ENCODE data around the gene AGA.

AGA gene

DNA sequence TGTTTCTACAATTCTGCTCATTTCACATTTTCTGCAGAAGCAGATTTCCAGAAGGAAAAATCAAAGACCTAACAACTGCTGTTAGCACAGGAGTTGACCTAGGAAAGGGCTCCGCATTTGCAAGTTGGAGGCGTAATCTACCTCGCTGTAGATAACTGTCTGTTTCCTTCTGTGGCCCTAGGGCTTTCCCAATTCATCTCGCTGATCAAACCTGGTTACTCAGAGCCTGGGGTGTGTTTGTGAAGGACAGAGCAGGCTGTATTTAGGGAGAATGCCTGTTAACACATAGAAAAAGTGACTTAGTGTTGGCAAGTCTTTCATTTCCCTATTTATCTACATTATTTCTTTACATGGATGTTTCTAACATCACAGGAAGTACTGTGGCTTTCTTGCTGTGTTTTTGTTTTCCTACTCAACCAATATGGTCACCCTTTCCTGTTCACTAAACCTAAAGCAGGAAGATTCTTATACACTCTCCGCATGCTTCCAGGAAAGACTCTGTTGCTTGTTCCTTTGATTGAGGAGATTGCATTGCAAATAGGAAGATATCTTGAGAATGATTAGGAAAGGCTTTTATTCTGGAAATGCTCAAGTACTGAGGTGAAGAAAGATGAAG is 40.5 kb downstream of the AGA start:
- Histone ChIP-seq H3K4me3 (no peak overlapping the region), H3K36me3 (no peaks in the 10 kb centered on the region), H3K27me3 (no peaks in the 10 kb centered on the region), H3K9me3 (no peaks in the 10 kb centered on the region), H3K27ac (no peak overlapping the region), H3K4me1 (no peaks in the 10 kb centered on the region)
- TF ChIP-seq, protein P1, sequence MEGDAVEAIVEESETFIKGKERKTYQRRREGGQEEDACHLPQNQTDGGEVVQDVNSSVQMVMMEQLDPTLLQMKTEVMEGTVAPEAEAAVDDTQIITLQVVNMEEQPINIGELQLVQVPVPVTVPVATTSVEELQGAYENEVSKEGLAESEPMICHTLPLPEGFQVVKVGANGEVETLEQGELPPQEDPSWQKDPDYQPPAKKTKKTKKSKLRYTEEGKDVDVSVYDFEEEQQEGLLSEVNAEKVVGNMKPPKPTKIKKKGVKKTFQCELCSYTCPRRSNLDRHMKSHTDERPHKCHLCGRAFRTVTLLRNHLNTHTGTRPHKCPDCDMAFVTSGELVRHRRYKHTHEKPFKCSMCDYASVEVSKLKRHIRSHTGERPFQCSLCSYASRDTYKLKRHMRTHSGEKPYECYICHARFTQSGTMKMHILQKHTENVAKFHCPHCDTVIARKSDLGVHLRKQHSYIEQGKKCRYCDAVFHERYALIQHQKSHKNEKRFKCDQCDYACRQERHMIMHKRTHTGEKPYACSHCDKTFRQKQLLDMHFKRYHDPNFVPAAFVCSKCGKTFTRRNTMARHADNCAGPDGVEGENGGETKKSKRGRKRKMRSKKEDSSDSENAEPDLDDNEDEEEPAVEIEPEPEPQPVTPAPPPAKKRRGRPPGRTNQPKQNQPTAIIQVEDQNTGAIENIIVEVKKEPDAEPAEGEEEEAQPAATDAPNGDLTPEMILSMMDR (IDR thresholded peaks at IDR 0.05), result no peak
- DNase-seq, result no peak
- intact Hi-C loops (cut with DNase I; ENCODE audit: low total_unique reads), result no loop called here

DNA sequence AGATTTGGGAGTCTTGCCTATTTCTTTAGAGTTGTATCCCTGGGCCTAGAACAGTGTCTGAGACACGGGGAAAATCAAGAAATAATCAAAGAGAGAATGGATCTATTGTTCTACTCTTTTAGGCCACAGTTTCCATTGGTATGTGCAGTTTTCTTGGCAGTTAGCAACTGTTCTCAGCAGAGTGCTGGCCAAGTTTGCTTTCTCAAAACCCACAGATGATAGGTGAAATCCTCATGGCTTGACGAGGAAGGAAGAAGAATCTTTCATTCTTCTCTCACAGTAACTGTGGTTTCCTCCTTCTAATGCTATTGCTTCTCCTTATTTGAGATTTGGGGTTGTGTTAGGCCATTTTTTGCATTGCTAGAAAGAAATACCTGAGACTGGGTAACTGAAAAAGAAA is 42.2 kb downstream of the AGA start:
- TF ChIP-seq, protein P1 (IDR thresholded peaks at IDR 0.05), result no peak
- DNase-seq, result no peak
- intact Hi-C loops (cut with DNase I; ENCODE audit: low total_unique reads), result no loop called here
- no peaks in the 10 kb centered on the region for H3K27me3 ChIP-seq
- no peak overlapping the region for H3K4me3 ChIP-seq
- no peaks in the 10 kb centered on the region for H3K36me3 ChIP-seq
- no peak overlapping the region for H3K27ac ChIP-seq
- no peaks in the 10 kb centered on the region for H3K9me3 ChIP-seq
- no peaks in the 10 kb centered on the region for H3K4me1 ChIP-seq

DNA sequence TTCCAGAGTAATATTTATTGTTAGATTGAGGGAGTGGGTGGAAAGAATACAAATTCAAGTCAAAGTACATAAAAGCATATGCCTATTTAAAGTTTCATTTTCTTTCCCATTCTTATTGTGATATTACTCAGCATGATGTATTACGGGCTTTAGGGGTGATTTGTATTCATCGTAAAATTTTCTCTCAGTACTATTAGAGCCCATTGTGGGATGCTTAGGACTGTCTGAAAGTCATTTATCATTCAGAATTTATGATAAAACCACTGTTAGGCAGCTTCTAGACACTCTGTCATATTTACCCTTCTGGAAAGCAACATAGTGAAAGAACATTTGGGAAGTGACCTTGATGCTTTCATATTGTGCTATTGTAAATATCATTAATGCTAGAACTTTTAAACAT is 45.9 kb downstream of the AGA start:
- no peak overlapping the region for H3K4me3 ChIP-seq
- H3K27me3 ChIP-seq, result no peaks in the 10 kb centered on the region
- intact Hi-C loops (cut with DNase I; ENCODE audit: low total_unique reads), result no loop called here
- DNase-seq, result no peak
- TF ChIP-seq, protein P1 (IDR thresholded peaks at IDR 0.05), result no peak
- H3K27ac ChIP-seq, result no peak overlapping the region
- H3K36me3 ChIP-seq, result no peaks in the 10 kb centered on the region
- no peaks in the 10 kb centered on the region for H3K4me1 ChIP-seq
- H3K9me3 ChIP-seq, result no peaks in the 10 kb centered on the region

DNA sequence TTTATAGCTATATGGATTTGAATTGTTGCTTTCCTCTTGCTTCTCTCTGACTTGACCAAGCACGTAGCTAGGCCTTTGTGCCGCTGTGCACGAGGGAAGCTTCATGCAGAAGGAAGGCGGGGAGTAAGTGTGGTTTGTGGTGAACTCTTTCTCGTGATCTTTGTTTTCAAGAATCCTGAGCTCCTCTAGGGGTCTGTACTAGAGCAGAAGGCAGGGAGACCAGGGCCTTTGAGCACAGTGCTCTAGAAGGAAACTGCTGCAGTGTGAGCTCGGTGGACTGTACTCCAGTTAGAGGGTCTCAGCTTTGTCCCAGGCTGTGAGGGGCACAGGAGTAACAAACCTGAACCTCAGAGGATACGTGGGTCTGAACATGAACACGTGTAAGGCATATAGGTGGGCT is 49.0 kb downstream of the AGA start:
- Histone ChIP-seq H3K4me3 (no peak overlapping the region), H3K36me3 (no peaks in the 10 kb centered on the region), H3K27me3 (no peaks in the 10 kb centered on the region), H3K27ac (no peak overlapping the region), H3K4me1 (no peaks in the 10 kb centered on the region), H3K9me3 (no peaks in the 10 kb centered on the region)
- no peak for DNase-seq
- intact Hi-C loops (cut with DNase I; ENCODE audit: low total_unique reads), result no loop called here
- TF ChIP-seq, protein P1 (IDR thresholded peaks at IDR 0.05), result no peak

DNA sequence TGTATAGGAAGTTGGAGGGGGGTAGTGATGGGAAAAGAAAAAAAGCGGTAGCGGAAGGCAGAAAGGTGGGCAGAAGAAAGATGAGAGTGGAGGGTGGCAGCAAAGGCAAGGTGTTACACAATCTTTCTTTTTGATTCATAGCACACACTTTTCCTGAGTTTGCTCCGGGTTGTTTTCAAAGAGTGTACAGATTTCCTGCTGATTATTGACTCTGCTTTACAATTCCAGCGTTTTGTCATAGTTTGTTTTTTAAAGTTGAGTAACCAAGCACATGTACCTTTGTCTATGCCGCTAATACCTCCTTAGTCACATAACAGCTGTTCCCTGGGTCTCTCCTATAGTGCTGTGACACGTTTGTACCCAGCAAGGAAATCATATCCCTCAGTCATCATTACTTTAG is 50.3 kb downstream of the AGA start:
- Histone ChIP-seq H3K27ac (no peak overlapping the region), H3K4me3 (no peak overlapping the region), H3K27me3 (no peaks in the 10 kb centered on the region), H3K9me3 (no peaks in the 10 kb centered on the region), H3K36me3 (no peaks in the 10 kb centered on the region), H3K4me1 (no peaks in the 10 kb centered on the region)
- intact Hi-C loops (cut with DNase I; ENCODE audit: low total_unique reads), result no loop called here
- DNase-seq, result no peak
- TF ChIP-seq, protein P1 (IDR thresholded peaks at IDR 0.05), result no peak

DNA sequence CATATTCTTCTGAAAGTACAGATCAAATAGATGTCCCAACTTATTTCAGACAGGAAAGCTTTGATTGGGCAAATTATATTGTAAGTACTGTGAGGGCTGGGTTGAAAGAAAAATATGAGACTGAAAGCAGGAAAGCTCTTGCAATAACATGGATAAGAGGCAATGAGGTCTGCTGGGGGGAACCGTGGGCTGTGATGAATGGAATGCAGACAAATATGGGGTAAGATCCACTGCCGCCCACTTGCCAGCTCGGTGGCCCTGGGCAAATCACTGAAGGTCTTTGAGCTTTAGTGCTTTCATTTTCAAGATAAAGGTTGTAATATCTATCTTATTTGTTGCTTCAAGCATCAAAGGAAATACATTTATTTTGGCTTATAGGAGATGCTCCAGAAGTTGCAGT is 51.0 kb downstream of the AGA start:
- DNase-seq, result no peak
- H3K4me3 ChIP-seq, result no peak overlapping the region
- no peaks in the 10 kb centered on the region for H3K27me3 ChIP-seq
- TF ChIP-seq, protein P1 (IDR thresholded peaks at IDR 0.05), result no peak
- H3K27ac ChIP-seq, result no peak overlapping the region
- H3K9me3 ChIP-seq, result no peaks in the 10 kb centered on the region
- H3K4me1 ChIP-seq, result peaks cover 0 to 3% (median 1%) of the 10 kb centered on the region in 4 donors
- no peaks in the 10 kb centered on the region for H3K36me3 ChIP-seq
- intact Hi-C loops (cut with DNase I; ENCODE audit: low total_unique reads), result no loop called here
